Erythroblast (primary cell): ENCODE data around the gene ZNF385B.

Experiments
- GATA1 ChIP-seq: IDR thresholded peaks from 2 replicates; pipeline ENCODE4 v1.6.1; 2011; ENCODE audit warnings: low read depth, mild to moderate bottlenecking, control low read depth, low read length, moderate library complexity
- POLR2A ChIP-seq: IDR thresholded peaks from 2 replicates; pipeline ENCODE4 v1.6.1; 2011; ENCODE audit warnings: mild to moderate bottlenecking, low read length

GRCh38 chr2:179596018-179596417, 265.4 kb downstream of the ZNF385B start:
- no peak for TF ChIP-seq POLR2A
- TF ChIP-seq GATA1, result no peak
